Liver (tissue), 9 donors: Measurements from ENCODE around the gene DOCK1. TPM values are rescaled to one million over a fixed set of nuclear protein-coding genes. Genes with fewer than 3 reads are reported as not detected.
A peak's percentile ranks its signal among the peaks of the same experiment; 100 is the strongest.

Source experiments
- DNase-seq: peaks from one replicate; pipeline ENCODE4 v3.0.0-alpha.2; 2017; ENCODE audit warnings: low spot score
- H3K27ac ChIP-seq, 2 donors: one replicate each; pipeline ENCODE4 v1.7.0; 2013; ENCODE audit warnings: inconsistent platforms in 2 of 2, low read length in 2 of 2, control low read depth in 1 of 2, low read depth in 1 of 2, mild to moderate bottlenecking in 1 of 2
- H3K27me3 ChIP-seq, 4 donors: one replicate each; pipeline versions ENCODE4 v1.6.1 to v1.7.0; 2013; ENCODE audit warnings: low read length in 3 of 4, inconsistent platforms in 1 of 4, mild to moderate bottlenecking in 1 of 4, moderate library complexity in 1 of 4; ENCODE audit not compliant: control insufficient read depth in 4 of 4, insufficient read depth in 4 of 4
- H3K36me3 ChIP-seq, 4 donors: one replicate each; pipeline versions ENCODE4 v1.6.1 to v1.7.0; 2013; ENCODE audit warnings: low read length in 3 of 4, mild to moderate bottlenecking in 3 of 4, low read depth in 1 of 4, moderate library complexity in 1 of 4; ENCODE audit not compliant: control insufficient read depth in 4 of 4, insufficient read depth in 3 of 4
- H3K4me1 ChIP-seq, 4 donors: one replicate each; pipeline versions ENCODE4 v1.6.1 to v1.7.0; 2013; ENCODE audit warnings: low read length in 3 of 4, mild to moderate bottlenecking in 3 of 4, moderate library complexity in 1 of 4; ENCODE audit not compliant: control insufficient read depth in 4 of 4, insufficient read depth in 4 of 4
- H3K4me3 ChIP-seq, 3 donors: one replicate each; pipeline versions ENCODE4 v1.6.1 to v1.7.0; 2013; ENCODE audit warnings: low read length in 3 of 3, control low read depth in 1 of 3, low read depth in 1 of 3, mild to moderate bottlenecking in 1 of 3
- H3K9ac ChIP-seq, 2 donors: one replicate each; pipeline ENCODE4 v1.7.0; 2013; ENCODE audit warnings: low read length in 2 of 2, mild to moderate bottlenecking in 2 of 2, moderate library complexity in 2 of 2, control low read depth in 1 of 2, low read depth in 1 of 2
- H3K9me3 ChIP-seq, 4 donors: one replicate each; pipeline versions ENCODE4 v1.6.1 to v1.7.0; 2013; ENCODE audit warnings: low read length in 3 of 4; ENCODE audit not compliant: control insufficient read depth in 4 of 4
- CTCF ChIP-seq: fragments of 150-350 bp; IDR thresholded peaks from 2 replicates; pipeline ENCODE4 v1.5.1; 2017; ENCODE audit warnings: improper control_type of control experiment, low read depth, low read length; ENCODE audit not compliant: missing input control
- EGR1 ChIP-seq, 2 donors: IDR thresholded peaks; 2 replicates each; pipeline ENCODE4 v1.6.1; 2016 to 2018; ENCODE audit warnings: antibody characterized with exemption in 2 of 2, low read depth in 2 of 2
- FOXA2 ChIP-seq: IDR thresholded peaks from 2 replicates; pipeline ENCODE4 v1.6.1; 2016; ENCODE audit warnings: antibody characterized with exemption
- HNF4G ChIP-seq: IDR thresholded peaks from 2 replicates; pipeline ENCODE4 v1.6.1; 2016; ENCODE audit warnings: antibody characterized with exemption
- JUND ChIP-seq, 2 donors: IDR thresholded peaks; 2 replicates each; pipeline ENCODE4 v1.6.1; 2016; ENCODE audit warnings: antibody characterized with exemption in 2 of 2
- NR2F2 ChIP-seq: IDR thresholded peaks from 2 replicates; pipeline ENCODE4 v1.6.1; 2016; ENCODE audit warnings: antibody characterized with exemption
- REST ChIP-seq: IDR thresholded peaks from 2 replicates; pipeline ENCODE4 v1.6.1; 2016; ENCODE audit warnings: antibody characterized with exemption, mild to moderate bottlenecking
- RXRA ChIP-seq, 2 donors: IDR thresholded peaks; 2 replicates each; pipeline ENCODE4 v1.6.1; 2017 to 2018; ENCODE audit warnings: antibody characterized with exemption in 2 of 2, mild to moderate bottlenecking in 1 of 2
- YY1 ChIP-seq: IDR thresholded peaks from 2 replicates; pipeline ENCODE4 v1.6.1; 2016; ENCODE audit warnings: antibody characterized with exemption, mild to moderate bottlenecking
- WGBS: extraction: QIAGEN DNeasy Blood & Tissue Kit; methylation state at CpG from one replicate; pipeline ENCODE4 v1.1.7; 2013; 5-methylcytosine and 5-hydroxymethylcytosine counted together
- polyA plus RNA-seq, 2 donors: library from polyadenylated mRNA; stranded (reverse) in 1 of 2; unstranded in 1 of 2; fragments of 200-250 nt in 1 of 2; fragments of >200 nt in 1 of 2; fragmentation: Nextera tagmentation in 1 of 2; extraction: Ambion mirVana in 1 of 2; gene quantifications; one replicate each; pipeline versions ENCODE4 v1.2.1 to v1.2.3, GENCODE V29; 2013 to 2015
- total RNA-seq, 2 donors: library from RNA; depleted of rRNA; stranded (reverse); fragments of >200 nt; gene quantifications; one replicate each; pipeline ENCODE4 v1.2.3, GENCODE V29; 2014
- TF ChIP-seq, protein P1 (sequence below): IDR thresholded peaks from 2 replicates; pipeline ENCODE4 v1.6.1; 2016; ENCODE audit warnings: antibody characterized with exemption
- donor health status: healthy.
- donor health status: healthy.
- donor health status: healthy.
- donor health status: healthy.
- donor health status: healthy.

Gene DOCK1
- total and polyA plus RNA-seq, 4 donors, result 3.8 to 28.8 (median 9.1) TPM

DNA sequence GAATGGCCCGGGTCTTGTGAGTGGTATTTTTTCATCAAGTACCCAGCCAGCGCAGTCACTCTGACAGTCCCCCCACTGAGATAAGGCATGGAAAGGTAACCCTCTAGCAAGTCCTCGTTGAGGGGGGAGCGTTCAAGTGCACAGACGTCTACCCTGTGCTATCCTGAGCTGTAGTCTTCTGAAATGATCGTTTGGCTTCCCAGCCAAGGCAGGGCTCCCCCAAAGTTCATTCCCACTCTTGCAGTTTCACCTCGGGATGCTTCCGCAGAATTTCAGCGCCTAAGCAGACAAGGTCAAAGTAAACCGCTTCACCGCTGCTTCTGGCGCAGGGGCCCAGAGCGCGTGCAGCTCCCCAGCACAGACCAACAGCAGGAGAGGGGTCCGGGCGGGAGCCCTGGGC, 289.4 kb downstream of the DOCK1 start:
- 44% methylated on average over 16 of the region's 16 CpGs for WGBS
- no peak overlapping the region for H3K9ac ChIP-seq
- H3K9me3 ChIP-seq, result no peaks in the 10 kb centered on the region
- H3K36me3 ChIP-seq, result no peaks in the 10 kb centered on the region
- H3K27ac ChIP-seq, result no peak overlapping the region
- TF ChIP-seq HNF4G (no peak), EGR1 (IDR thresholded peaks at IDR 0.05; ENCODE audit: low read depth in 2 of 2) (no peak), RXRA (IDR thresholded peaks at IDR 0.05) (no peak), FOXA2 (no peak), YY1 (no peak)
- TF ChIP-seq, protein P1, sequence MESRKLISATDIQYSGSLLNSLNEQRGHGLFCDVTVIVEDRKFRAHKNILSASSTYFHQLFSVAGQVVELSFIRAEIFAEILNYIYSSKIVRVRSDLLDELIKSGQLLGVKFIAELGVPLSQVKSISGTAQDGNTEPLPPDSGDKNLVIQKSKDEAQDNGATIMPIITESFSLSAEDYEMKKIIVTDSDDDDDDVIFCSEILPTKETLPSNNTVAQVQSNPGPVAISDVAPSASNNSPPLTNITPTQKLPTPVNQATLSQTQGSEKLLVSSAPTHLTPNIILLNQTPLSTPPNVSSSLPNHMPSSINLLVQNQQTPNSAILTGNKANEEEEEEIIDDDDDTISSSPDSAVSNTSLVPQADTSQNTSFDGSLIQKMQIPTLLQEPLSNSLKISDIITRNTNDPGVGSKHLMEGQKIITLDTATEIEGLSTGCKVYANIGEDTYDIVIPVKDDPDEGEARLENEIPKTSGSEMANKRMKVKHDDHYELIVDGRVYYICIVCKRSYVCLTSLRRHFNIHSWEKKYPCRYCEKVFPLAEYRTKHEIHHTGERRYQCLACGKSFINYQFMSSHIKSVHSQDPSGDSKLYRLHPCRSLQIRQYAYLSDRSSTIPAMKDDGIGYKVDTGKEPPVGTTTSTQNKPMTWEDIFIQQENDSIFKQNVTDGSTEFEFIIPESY, result no peak
- peaks cover 0 to 5% (median 0%) of the 10 kb centered on the region in 4 donors for H3K27me3 ChIP-seq
- peak overlapping the region in 1 of 3 donors; percentile 55 for H3K4me3 ChIP-seq
- no peak for DNase-seq
- H3K4me1 ChIP-seq, result peaks cover 13 to 19% (median 17%) of the 10 kb centered on the region in 4 donors

DNA sequence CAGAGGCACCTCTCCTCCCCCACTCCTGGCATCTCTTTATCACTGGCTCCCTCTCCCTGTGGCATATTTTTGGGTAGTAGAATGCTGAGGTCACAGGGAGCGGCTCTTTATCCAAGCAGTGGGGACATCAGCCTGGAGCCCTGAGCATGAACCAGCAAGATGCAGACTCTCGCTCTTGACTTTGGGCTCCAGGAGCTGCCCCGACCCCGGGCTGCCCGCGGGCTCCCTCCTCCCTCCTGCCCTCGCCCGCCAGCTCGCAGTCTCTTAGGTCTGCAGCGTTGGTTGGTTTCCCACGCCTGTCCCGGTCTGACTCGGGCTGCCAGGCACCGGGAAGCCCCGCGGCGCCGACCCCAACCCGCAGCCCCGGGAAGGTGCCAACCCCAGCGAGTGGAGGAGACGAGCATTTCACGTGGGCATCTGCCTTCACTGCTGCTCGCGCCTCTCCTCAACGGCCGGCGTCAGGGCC, 289.8 kb downstream of the DOCK1 start:
- H3K9me3 ChIP-seq, result no peaks in the 10 kb centered on the region
- H3K9ac ChIP-seq, result no peak overlapping the region
- H3K36me3 ChIP-seq, result no peaks in the 10 kb centered on the region
- H3K27me3 ChIP-seq, result peaks cover 0 to 5% (median 0%) of the 10 kb centered on the region in 4 donors
- no peak for DNase-seq
- WGBS, result 6% methylated on average over 28 of the region's 28 CpGs
- no peak overlapping the region for H3K27ac ChIP-seq
- peaks cover 13 to 19% (median 17%) of the 10 kb centered on the region in 4 donors for H3K4me1 ChIP-seq
- H3K4me3 ChIP-seq, result peak overlapping the region in 1 of 3 donors; percentile 55
- TF ChIP-seq HNF4G, result no peak
- no peak for TF ChIP-seq REST
- no peak for TF ChIP-seq JUND (IDR thresholded peaks at IDR 0.05)
- TF ChIP-seq FOXA2, result no peak
- no peak for TF ChIP-seq YY1
- TF ChIP-seq NR2F2, result no peak
- no peak for TF ChIP-seq CTCF
